HG03159 (cell line): ENCODE data around the gene BMX.

Experiments used
- ATAC-seq: cut with Tn5 transposase; IDR thresholded peaks from one replicate; pipeline ENCODE4 v1.9.1; 2021; ENCODE audit warnings: mild to moderate bottlenecking, moderate library complexity; ENCODE audit not compliant: unreplicated experiment

Gene BMX

DNA sequence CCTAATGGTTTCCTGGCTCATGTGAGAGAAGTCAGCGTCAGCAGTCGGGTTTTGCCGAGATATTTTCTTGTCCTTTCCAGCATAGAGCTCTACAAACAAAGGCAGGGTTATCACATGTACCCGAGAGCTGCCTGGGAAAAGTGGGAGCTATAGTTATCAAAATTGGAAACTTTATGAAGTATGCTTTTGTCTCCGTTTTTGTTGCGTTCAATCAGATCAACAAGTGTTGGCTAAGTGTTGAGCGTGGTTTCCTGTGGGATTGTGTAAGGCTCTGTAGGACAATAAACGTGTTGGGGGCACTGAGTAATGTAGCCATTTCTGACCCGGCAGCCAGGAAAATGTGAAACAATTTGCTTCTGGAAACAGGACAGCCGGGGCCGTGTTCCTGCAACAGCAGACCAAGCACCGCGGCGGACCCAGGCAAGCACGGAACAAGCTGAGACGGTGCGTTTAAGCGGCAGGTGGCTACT is at the start of gene BMX:
BMX (plus strand) TSS at position 311 of the 470 bp plus-strand sequence. CDS start 7,547 bp downstream, outside the sequence.
- no peak for ATAC-seq

DNA sequence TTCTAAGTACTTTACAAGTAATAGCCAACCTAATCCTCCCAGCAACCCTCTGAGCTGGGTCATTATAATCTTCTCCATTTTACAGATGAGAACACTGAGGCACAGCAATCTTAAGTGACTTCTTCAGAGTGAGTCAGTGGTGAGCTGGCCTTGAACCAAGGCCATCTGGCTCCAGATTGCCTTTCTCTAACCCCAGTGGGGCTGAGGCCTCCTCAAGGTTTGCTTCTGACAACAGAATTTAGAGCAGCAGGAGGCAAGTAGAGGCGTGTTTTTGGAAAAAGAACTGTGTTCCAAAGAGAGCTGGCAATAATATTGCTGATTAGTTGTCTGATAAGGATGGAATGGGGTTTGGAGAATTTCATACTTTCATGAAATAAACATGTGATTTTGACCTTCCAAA is 48.7 kb upstream of the BMX start:
- ATAC-seq: no peak

DNA sequence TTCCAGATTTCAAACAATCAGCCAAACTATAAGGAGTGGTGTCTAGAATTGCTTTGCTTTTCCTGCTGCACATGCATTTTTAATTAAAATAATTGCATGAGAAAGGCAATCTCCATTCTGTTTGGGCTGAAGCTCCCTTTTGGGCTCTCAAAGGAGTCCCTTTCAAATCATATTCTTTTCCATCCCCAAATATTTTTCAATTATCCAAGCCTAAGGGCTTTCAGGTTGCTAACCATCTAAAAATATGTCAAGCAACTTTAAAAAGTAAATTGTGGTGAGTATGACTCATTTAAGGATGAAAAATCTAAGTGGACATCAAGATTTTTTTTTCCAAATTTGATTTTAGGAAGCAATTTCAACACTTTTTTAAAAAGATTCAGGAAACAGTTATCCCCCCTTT is 35.9 kb upstream of the BMX start:
- no peak for ATAC-seq

DNA sequence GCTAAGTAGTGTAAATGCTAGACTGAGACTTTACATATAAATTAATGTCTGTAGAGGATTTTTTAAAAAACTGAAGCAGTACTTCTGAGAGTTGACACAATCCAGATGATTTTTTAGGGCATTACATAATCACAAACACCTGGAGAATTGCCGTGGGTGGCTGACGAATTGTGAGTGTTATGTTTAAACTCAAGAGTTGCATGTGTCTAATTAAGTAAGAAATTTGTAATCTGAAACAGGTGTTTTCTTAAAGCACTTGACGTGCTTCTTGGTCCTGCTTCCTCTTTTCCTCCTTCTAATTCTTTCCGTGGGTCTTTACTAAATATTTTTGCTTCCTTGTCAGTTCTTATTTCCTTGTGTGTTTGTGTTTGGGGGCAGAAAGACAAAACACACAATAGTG is 35.3 kb upstream of the BMX start:
- ATAC-seq: peak; percentile 70

DNA sequence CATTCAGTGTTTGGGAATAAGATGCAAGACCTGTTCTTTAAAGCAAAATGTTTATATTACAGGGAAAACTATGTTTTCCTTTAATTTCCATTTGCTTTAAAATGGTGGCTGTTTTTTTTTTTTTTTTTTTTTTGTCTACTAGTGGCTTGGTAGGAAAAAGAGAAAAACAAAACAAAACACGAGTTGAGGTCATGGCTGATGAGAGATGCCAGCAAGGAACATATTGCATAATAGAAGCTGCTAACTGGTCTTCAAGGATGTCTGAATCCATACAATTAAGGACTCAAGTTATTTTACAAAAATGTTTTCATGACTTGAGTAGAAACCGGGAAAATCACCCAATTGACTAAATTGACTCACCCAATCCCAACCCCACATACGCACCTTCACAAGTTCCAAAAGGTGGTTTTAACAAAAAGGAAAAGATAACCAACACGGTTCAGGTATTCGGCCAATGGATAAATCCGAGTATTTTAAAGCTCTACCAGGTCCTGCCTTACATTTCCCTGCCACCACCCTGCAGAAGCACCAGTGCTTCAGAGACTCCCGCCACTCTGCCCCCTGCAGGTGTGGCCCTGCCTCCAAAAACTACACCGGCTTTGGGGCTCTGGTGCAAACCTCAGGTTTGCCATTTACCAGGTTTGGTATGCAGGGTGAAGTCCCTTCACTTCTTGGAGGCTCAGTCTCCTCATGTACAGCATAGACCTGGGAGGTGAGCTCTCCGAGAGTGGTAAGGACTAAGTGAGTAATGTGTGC is 34.5 kb upstream of the BMX start:
- ATAC-seq: no peak

DNA sequence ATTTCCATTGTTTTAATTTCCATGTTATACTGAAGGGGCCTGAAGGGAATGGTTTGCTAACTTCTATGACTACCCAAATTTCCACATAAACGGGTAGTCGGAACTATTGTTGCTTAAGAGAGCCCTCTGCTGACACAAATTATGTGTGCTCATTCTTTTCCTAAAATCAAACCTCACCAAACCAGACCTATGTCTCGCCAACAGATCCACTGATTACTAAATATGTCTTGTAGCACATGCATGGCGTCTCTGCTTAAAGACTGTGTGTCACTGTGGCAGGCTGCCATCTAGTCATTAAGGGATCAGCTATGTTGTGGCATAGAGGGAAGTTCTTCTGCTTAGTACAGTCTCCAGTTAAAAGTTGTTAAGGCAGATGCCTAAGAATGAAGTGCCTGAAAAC is 32.6 kb upstream of the BMX start:
- no peak for ATAC-seq

DNA sequence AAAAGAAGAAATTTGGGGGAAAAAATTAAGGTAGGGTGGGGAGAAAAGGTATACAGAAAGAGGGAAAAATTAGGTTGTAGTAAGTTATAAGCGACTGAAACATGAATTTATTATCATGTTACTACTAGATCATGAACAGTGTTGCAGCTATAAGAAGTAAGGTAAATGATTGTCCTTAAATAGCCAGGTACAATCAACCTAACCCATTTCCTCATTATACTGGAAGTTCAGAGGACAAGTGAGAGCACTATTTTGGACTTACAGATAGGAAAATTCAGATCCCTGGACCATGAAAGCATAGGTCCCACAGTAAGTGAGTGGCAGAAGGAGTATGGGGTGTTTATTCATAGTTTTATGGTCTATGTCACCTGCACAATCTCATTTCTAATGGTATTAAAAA is 31.0 kb upstream of the BMX start:
- no peak for ATAC-seq

DNA sequence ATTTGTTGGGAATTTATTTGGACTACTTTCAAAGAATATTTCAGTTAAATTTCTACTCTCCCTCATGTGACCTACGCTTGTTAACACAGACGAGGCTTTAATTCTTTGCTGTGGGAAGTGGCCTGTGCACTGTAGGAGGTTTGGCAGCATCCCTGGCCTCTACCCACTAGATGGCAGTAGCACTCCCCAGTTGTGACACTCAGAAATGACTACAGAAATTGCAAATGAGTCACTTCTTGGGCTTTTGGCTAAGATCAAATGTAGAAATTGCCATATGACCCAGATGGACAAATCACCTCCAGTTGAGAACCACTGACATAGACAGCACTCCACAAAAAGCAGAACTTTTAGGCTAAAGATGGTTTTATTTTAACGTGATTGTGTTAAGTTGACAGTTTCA is 29.6 kb upstream of the BMX start:
- peak; percentile 79 for ATAC-seq

DNA sequence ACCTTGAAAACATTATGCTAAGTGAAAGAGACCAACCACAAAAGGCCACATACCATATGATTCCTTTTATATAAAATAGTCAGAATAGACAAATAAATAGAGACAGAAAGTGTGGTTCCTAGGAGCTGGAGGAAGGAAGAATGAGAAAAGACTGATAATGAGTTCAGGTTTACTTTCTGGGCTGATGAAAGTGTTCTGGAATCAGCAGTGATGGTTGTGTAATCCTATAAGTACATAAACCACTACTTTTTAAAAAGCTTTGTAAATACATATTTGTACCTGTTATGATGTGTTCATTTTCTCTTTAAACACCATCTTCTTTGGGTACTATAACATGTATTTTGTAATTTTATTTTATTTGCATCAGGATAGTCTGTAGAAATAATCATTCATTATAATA is 28.1 kb upstream of the BMX start:
- no peak for ATAC-seq

DNA sequence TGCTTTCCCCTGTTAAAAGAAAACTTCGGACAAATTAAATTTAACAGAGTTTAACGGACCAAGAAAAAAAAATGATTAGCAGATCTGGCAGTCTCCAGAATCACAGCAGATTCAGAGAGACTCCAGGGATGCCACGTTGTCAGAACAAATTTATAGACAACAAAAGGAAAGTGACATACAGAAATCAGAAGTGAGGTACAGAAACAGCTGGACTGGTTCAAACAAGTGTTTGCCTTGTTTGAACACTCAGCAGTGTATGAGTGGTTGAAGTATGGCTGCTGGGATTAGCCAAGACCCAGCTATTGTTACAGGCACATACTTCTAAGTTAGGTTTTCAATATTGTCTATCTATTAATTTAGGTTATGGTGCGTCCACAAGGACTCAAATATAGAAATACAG is 26.6 kb upstream of the BMX start:
- no peak for ATAC-seq

DNA sequence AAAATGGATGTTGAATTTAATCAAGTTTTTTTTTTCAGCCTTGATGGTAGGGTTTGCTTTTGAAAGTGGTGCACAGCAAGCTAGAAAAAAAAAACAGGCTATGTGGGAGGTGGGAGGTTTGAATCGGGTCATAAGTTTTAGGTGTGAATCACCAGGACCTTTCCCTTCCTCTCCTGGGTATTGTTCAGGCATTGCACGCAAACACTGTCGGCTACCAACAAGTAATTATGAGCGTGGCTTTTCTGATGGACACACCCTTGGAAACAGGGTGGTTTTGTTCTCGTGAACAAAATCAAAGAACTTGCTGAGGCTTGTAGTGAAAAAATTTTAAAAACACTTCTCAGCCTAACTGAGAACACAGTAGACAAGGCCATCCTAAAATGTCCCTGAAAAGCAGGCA is 25.6 kb upstream of the BMX start:
- no peak for ATAC-seq

DNA sequence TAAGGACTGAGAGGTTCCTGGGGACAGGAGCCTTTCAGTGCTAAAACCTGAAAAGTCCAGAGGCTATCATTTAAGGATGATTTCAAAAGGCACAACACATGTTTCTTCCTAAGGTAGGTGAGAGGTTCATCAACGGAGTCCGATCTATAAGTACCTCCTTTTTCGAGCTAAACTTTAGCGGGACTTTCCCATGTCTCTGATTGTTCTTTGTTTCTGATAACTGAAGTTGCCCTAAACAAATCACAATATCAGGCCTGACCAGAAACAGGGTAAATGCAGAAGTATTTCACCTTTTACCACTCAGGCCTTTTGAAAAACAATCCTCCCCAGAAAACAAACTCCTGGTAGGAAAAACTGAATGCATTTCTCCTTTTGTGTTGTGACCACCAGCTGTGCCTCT is 25.1 kb upstream of the BMX start:
- ATAC-seq: no peak

DNA sequence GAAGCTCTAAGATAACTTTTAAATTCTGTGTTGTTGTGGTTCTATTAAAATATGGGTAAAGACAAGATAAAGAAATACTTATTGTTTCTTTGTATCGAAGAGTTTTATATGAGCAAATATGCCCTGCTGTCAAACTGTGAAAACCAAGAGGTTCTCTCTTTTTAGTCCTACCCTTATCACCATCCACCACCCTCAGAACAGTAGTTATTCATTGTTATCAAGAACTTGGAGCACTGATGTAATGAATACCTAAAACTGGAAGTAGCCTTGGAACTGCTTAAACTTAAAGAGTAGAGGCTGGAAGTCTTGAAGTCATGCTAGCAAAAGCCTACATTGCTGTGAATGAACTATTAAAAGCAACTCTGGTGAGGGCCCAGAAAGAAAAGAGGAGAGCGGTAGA is 16.7 kb upstream of the BMX start:
- no peak for ATAC-seq

DNA sequence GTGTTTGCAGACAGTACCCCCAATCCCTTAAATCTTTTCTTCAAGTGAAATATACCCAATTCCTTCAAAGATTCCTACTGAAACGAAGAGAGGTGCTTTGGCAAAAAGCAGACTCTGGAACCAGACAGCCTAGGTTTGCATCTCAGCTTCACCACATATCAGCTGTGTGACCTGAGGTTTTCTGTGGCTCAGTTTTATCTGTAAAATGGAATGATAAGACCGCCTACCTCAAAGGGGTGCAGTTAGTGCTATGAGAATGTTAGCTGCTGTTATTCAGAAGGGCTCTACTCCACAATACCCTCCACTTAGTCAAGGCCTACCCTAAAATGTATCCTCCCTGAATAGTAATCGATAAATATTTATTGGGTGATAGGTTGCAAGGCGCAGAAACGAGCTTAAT is 8.1 kb upstream of the BMX start:
- ATAC-seq: no peak

DNA sequence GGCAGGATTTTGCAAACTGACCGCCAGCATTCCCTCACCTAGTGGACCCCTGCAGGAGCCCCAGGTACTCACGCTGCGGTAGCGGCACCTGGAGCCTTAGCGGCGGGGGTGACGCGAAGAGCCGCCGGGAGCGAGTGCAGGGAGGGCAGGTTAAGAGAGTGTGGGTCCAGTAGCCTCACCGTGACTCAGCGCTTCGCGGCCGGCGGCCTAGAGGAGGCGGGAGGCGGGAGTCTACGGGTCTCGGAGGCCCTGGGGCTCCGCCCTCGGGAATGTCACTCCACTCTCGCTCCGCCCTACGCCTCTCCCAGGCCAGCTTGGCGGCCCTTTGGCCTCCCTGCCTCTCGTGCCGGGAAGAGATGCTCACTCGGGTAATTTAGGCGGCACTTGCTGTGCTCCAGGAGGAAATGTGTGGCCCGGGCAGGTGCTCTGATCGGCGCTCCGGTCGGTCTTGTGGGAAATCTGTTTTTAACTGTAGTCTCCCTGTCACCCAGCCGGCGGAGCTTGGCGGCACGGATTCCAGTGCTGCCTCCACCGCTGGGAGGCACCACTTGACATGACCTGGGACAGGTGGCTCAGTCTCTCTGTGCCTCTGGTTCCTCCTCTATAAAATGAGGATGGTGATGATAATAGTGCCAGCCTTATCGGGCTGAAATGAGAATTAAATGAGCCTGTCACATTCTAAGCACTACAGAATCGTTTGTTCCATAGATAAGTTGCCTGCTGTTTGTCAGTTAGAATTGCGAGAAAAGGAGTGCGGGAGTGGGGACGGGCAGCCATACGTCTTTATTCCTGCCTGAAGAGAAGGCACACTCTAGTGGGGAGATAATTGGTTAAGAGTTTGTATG is 7.3 kb upstream of the BMX start, which contains the start of gene PIR:
PIR (minus strand) TSS at position 216 of the 845 bp plus-strand sequence. CDS start 2,076 bp downstream, outside the sequence.
- peak; percentile 81 for ATAC-seq

DNA sequence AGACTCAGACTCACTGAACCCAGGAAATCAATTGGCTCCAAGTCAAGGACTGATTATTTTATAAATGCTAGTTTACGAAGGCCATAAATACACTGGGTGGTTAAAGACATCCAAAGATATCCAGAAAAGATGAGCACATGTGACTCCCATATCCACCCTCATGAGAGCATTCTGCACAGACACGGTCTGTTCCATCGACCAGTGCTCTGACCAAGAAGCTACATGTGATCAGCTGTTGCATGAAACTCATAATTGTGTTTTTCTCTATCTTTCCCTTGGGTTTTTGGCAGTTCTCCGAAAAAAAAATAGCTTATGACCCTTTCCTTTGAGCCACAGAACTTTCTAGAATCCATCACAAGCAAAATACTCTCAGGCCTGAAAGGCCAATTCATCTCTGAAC is 4.8 kb upstream of the BMX start:
- no peak for ATAC-seq

DNA sequence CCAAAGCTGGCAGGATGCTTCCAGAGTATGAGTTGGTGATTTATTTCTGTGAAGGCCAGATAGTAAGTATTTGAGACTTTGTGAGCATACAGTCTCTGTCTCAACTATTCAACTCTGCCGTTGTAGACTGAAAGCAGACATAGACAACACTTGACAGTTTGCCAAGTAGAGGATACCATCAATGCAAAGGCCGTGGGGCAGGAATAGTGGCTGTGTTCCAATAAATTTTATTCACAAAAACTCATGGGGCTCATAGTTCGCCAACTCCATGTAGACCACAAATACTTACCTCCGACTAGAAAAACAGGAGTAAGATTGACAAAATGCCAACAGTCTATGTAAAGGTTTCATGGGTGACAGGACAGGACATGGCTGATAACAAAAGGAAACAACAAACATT is 3.8 kb upstream of the BMX start:
- no peak for ATAC-seq

DNA sequence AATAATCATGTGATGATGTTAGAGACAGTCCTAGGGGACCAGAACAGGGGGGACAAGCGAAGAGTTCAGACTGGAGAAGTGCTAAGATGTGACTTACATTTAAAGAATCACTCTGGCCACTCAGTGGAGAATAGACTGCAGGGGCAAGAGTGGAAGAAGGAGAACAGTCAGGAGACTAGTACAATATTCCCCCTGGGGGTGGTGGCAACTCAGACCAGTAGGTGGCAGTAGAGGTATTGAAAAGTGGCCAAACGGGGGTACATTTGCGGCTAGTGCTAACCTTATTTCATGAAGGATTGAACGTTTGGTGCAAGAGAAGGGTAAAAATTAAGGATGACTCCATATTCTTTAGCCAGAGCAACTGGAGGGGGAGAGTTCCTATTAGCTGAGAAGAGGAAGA is 2.7 kb upstream of the BMX start:
- ATAC-seq: peak; percentile 44

DNA sequence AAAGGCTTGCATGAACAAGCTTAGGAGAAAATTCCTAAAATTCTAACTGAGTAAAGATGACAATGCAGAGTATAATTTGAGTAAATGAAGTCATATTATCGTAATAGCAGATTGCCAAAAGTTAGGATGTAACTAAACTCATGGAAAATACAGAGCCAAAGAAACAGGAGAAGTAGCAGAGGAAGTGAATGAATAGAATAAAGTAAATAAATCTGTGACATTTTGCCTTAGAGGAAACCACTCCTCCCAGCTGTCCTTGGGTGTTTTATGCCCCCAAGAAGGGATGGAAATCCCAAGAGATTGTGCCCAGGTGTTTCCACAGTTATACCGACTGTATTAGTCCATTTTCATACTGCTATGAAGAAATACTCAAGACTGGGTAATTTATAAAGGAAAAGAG is 1.9 kb upstream of the BMX start:
- ATAC-seq: no peak

DNA sequence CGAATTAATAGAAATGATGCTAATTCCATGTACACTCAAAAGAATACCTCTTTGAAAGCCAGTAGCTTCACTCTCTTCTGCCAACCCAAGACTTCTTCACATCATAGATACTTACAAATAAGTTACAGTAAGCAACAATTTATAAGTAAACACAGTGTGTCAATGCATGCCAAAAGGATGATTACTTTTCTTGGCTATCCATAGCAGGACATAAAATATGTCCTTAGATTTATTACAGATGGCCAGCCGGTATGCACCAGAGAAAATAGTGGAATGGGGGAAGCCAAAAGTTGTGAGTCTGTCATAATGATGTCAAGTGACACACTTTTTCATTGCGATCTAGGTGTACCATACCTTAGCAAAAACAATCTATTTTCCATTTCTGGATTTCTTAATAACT is 631 bp upstream of the BMX start:
- ATAC-seq: no peak

DNA sequence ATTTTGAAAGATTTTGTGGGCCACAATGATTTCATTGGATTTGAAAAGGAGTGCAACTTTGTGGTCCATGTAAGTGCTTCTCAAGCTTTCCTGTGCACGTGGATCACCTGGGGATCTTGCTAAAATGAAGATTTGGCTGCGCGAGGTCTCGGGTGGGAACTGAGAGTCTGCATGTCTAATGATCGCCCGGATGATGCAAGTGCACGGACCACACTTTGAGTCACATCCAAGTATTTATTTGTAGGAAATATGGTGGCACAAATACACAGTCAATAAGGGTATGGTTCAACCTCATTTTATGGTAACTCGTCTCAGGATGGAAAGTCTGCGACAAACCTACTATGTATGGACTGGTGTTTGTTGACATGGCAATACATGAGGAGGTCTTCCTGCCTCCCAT is 899 bp downstream of the BMX start:
- no peak for ATAC-seq

DNA sequence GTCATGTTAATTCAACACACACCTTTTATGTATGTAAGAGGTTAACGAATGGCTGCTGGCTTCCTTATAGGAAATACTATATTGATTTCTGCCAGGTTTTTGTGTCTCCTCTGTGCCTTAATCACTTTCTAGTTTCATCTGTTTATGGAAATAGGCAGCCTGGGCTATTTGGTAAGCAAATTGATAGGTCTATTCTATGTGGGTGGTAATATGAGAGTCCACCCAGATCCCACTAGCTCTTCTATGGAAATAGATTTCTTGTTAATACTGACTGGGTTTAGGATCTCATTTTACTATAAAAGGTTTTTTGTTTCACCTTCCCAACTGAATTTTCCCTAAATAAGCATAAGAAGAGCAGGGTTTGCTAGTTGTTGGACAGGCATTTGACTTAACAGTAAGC is 4.1 kb downstream of the BMX start:
- ATAC-seq: no peak
